Gastroesophageal sphincter (tissue), 3 donors: Measurements from ENCODE around the gene CASK.

Experiments
- EP300 ChIP-seq: sonication (generic); formaldehyde crosslinking; IDR thresholded peaks from one replicate; pipeline ENCODE4 v1.6.1; 2017; ENCODE audit warnings: antibody characterized with exemption, mild to moderate bottlenecking
- POLR2A ChIP-seq, 2 donors: fragments of 450-650 bp; IDR thresholded peaks; one replicate each; pipeline ENCODE4 v1.6.1; 2017; ENCODE audit warnings: antibody characterized with exemption in 2 of 2, mild to moderate bottlenecking in 2 of 2, moderate library complexity in 1 of 2
- POLR2AphosphoS5 ChIP-seq: sonication (generic); formaldehyde crosslinking; IDR thresholded peaks from one replicate; pipeline ENCODE4 v1.6.1; 2017; ENCODE audit warnings: antibody characterized with exemption
- TF ChIP-seq, protein P1 (sequence below), 4 experiments: fragments of 200-600 bp in 2 of 4; fragments of 450-650 bp in 2 of 4; sonication (generic) in 1 of 4; IDR thresholded peaks; one replicate each; pipeline ENCODE4 v1.5.1; 2017 to 2019; ENCODE audit warnings: antibody characterized with exemption in 4 of 4, mild to moderate bottlenecking in 2 of 4, moderate library complexity in 2 of 4

- TF ChIP-seq, protein P1, sequence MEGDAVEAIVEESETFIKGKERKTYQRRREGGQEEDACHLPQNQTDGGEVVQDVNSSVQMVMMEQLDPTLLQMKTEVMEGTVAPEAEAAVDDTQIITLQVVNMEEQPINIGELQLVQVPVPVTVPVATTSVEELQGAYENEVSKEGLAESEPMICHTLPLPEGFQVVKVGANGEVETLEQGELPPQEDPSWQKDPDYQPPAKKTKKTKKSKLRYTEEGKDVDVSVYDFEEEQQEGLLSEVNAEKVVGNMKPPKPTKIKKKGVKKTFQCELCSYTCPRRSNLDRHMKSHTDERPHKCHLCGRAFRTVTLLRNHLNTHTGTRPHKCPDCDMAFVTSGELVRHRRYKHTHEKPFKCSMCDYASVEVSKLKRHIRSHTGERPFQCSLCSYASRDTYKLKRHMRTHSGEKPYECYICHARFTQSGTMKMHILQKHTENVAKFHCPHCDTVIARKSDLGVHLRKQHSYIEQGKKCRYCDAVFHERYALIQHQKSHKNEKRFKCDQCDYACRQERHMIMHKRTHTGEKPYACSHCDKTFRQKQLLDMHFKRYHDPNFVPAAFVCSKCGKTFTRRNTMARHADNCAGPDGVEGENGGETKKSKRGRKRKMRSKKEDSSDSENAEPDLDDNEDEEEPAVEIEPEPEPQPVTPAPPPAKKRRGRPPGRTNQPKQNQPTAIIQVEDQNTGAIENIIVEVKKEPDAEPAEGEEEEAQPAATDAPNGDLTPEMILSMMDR (IDR thresholded peaks at IDR 0.05) = no peak
- TF ChIP-seq POLR2AphosphoS5 = no peak
- no peak for TF ChIP-seq POLR2A (IDR thresholded peaks at IDR 0.05)
- no peak for TF ChIP-seq EP300
Observed at GRCh38 chrX:41971346-41971745, 48.0 kb upstream of the CASK start.
